Measurements from ENCODE around the gene NALCN. TPM values are rescaled to one million over a fixed set of nuclear protein-coding genes. Genes with fewer than 3 reads are reported as not detected.

NALCN gene
- total RNA-seq, 1 donor from 2014 or later: 1.1 TPM

DNA sequence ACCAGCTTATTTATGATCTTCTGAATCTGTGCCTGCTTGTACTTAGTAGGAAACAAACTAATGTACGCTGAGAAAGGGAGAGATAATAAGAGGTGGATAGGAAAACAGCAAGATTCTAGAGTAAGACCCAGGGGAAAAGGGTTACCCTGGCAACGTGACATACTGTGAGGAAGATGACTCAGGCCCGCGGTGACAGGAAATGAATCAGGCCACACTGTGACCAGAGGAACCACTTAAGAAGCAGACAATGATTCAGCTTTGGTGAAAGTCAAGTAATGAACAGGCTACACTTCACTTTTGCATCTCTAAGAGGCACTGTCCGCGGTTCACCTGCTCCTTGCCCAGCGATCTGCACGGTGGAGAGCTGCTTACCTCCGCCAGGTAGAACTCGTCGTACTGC lies 158.2 kb downstream of the NALCN start:
- peak; percentile 99 for FAIRE-seq
- TF ChIP-seq EZH2 (IDR thresholded peaks at IDR 0.05; ENCODE audit: insufficient read depth, low read length) (no peak), CTCF (IDR thresholded peaks at IDR 0.05; ENCODE audit: insufficient read depth, low read depth, low read length) (peak; percentile 6)
- Histone ChIP-seq H3K27ac (ENCODE audit: low read depth, low read length) (peak overlapping the region; percentile 76), H3K9me3 (ENCODE audit: insufficient read depth, low read depth, low read length) (no peaks in the 10 kb centered on the region), H3K36me3 (ENCODE audit: insufficient read depth, low read length) (no peaks in the 10 kb centered on the region), H3K4me3 (ENCODE audit: insufficient read depth, low read depth, low read length) (peak overlapping the region; percentile 12), H4K20me1 (ENCODE audit: insufficient read depth, low read length) (no peaks in the 10 kb centered on the region), H2AFZ (ENCODE audit: low read depth, low read length) (peak overlapping the region; percentile 38), H3K79me2 (ENCODE audit: insufficient read depth, low read length) (no peaks in the 10 kb centered on the region), H3K9ac (ENCODE audit: low read length) (peak overlapping the region; percentile 51), H3K4me2 (ENCODE audit: low read length) (peak overlapping the region; percentile 76), H3K4me1 (ENCODE audit: insufficient read depth, low read length) (peaks cover 9% of the 10 kb centered on the region), H3K27me3 (ENCODE audit: insufficient read depth, low read length) (no peaks in the 10 kb centered on the region)
- Mint-ChIP-seq H3K9me3 (ENCODE audit: unreplicated experiment) (peaks cover 2% of the 10 kb centered on the region), H3K36me3 (ENCODE audit: low read depth, unreplicated experiment) (no peaks in the 10 kb centered on the region), H3K4me3 (ENCODE audit: unreplicated experiment) (no peak overlapping the region), H3K27me3 (ENCODE audit: low read depth, unreplicated experiment) (peaks cover 12% of the 10 kb centered on the region), H3K27ac (ENCODE audit: unreplicated experiment) (peak overlapping the region; percentile 81), H3K4me1 (ENCODE audit: low read depth, unreplicated experiment) (peaks cover 7% of the 10 kb centered on the region)
- peak; percentile 94 for DNase-seq (ENCODE audit: low read depth)

DNA sequence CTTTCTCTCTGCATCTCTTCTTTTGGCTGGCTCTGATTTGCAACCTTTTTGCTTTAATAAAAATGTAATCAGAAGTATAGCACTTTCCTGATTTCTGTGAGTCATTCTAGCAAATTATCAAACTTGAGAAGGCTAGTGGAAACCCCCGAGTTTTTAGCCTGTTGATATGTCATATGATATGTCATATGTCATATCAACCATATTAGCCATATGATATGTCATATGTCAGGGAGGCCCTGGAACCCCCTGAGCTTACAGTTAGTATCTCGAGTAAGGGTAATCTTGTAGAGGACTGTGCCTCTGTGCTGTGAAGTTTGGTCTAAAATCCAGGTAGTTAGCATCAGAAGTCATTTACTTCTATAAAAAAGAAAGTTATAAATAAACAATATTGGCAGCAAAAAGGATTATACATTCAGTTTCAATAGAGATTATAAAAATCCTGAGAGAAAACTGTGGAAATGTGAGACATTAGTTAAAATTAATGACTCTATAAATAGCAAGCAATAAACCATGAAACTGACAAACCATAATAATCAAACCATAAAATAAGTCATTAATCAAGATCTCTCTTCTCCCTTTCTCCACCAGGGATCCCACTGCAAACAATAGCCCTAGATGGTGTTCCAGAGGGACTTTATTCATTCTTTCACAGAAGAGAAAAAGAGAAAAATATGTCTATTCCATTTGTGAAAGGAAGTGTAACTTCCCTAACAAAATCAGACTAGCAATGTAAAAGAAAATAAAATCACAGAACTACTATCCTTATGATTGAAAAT lies 167.4 kb downstream of the NALCN start:
- FAIRE-seq: no peak
- no peak overlapping the region for H3K27ac Mint-ChIP-seq (ENCODE audit: unreplicated experiment)

More for the DNA sequence above, 167.4 kb downstream of the NALCN start:
- no peak overlapping the region for H3K9ac ChIP-seq (ENCODE audit: low read length)
- DNase-seq (ENCODE audit: low read depth): no peak
- no peak overlapping the region for H2AFZ ChIP-seq (ENCODE audit: low read depth, low read length)
- H4K20me1 ChIP-seq (ENCODE audit: insufficient read depth, low read length): no peaks in the 10 kb centered on the region
- H3K4me1 Mint-ChIP-seq (ENCODE audit: low read depth, unreplicated experiment): peaks cover 3% of the 10 kb centered on the region
- H3K27me3 Mint-ChIP-seq (ENCODE audit: low read depth, unreplicated experiment): no peaks in the 10 kb centered on the region
- H3K9me3 Mint-ChIP-seq (ENCODE audit: unreplicated experiment): peaks cover 2% of the 10 kb centered on the region
- H3K4me3 ChIP-seq (ENCODE audit: insufficient read depth, low read depth, low read length): no peak overlapping the region
- H3K9me3 ChIP-seq (ENCODE audit: insufficient read depth, low read depth, low read length): peaks cover 4% of the 10 kb centered on the region
- no peaks in the 10 kb centered on the region for H3K4me1 ChIP-seq (ENCODE audit: insufficient read depth, low read length)
- H3K36me3 ChIP-seq (ENCODE audit: insufficient read depth, low read length): no peaks in the 10 kb centered on the region
- no peak overlapping the region for H3K27ac ChIP-seq (ENCODE audit: low read depth, low read length)
- TF ChIP-seq EZH2 (IDR thresholded peaks at IDR 0.05; ENCODE audit: insufficient read depth, low read length): no peak
- no peak for TF ChIP-seq CTCF (IDR thresholded peaks at IDR 0.05; ENCODE audit: insufficient read depth, low read depth, low read length)
- H3K27me3 ChIP-seq (ENCODE audit: insufficient read depth, low read length): no peaks in the 10 kb centered on the region
- no peak overlapping the region for H3K4me3 Mint-ChIP-seq (ENCODE audit: unreplicated experiment)
- H3K36me3 Mint-ChIP-seq (ENCODE audit: low read depth, unreplicated experiment): peaks cover 5% of the 10 kb centered on the region
- no peaks in the 10 kb centered on the region for H3K79me2 ChIP-seq (ENCODE audit: insufficient read depth, low read length)
- no peak overlapping the region for H3K4me2 ChIP-seq (ENCODE audit: low read length)

Data from astrocyte (in vitro differentiated cells and primary cell).